HG02588 (cell line): ENCODE measurements around the gene B3GLCT.
A peak's percentile ranks its signal among the peaks of the same experiment; 100 is the strongest.
"Not testable (repeated sequence)": the region's sequence is repeated elsewhere in the genome, so short reads cannot be mapped to it uniquely, and the experiment has no call there.

ENCODE experiments used
- ATAC-seq: cut with Tn5 transposase; IDR thresholded peaks from one replicate; pipeline ENCODE4 v1.9.1; 2021; ENCODE audit warnings: mild to moderate bottlenecking, moderate library complexity; ENCODE audit not compliant: unreplicated experiment

B3GLCT gene

DNA sequence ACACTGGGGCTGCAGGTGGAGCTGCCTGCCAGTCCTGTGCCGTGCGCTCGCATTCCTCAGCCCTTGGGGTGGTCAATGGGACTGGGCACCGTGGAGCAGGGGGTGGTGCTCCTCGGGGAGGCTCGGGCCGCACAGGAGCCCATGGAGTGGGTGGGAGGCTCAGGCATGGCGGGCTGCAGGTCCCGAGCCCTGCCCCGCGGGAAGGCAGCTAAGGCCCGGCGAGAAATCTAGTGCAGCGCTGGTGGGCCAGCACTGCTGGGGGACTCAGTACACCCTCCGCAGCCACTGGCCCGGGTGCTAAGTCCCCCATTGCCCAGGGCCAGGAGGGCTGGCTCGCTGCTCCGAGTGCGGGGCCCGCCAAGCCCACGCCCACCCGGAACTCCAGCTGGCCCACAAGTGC lies 139.8 kb downstream of the B3GLCT start:
- ATAC-seq: not testable (repeated sequence)

GRCh38 chr13:31340848-31341247 lies 141.1 kb downstream of the B3GLCT start:
- not testable (repeated sequence) for ATAC-seq

DNA sequence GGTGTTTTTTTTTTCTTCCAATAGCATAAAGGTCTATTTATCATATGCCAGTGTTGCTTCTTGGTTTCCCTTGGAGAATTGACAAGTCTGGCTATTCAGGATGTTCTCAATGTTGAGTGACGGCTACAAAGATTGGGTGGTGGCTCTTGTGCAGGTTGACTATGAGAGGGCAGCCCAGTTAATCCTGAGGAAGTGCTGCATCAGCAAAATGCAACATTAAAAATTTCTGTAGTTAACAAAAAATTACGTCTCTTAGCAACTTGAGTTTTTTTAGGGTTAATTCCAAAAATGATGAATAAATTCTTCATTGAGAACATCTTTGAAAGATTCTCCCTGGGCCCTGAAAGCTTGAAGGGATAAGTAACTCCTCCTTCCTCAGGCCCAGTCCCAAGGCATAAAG lies 147.1 kb downstream of the B3GLCT start:
- no peak for ATAC-seq

- no peak for ATAC-seq
Measured at GRCh38 chr13:31349156-31349555, 149.4 kb downstream of the B3GLCT start.

DNA sequence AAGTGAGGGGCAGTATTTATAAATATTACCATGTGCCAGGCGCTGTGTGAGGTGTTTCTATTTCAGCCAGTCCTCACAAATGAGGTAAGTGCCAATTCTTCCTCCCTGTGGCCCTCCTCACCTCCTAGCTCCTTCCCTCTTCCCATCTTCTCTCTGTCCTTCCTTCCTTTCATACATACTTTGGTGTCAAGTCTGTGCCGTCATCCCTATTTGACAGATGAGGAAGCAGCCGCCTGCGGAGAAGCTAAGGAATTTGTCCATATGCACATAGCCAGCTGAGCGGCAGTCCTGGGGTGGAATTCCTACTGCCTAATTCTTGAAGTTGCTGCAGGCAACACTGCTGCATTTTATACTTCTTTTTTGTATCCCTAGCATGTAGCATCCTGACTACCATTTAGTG lies 150.8 kb downstream of the B3GLCT start:
- ATAC-seq: no peak

DNA sequence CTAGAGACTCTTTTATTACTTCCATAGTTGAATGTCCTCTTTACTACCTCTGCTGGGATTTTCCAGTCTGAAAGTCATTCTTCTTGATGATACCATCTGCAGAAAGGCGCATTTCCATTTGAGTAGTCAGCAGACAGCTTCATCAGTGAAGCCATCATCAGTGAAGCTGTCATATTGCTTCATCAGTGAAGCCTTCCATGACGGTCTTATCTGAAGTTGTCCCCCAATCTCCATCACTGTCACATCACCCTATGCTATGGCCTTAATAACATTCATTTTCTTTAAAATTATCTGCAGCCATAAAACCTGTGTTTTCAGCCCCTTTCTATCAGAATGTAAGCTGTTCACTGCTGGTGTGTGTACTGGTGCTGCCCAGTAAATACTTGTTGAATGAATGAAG lies 151.6 kb downstream of the B3GLCT start:
- ATAC-seq: no peak

- no peak for ATAC-seq
Measured at GRCh38 chr13:31352467-31352866, 152.7 kb downstream of the B3GLCT start.

GRCh38 chr13:31355001-31355400 lies 155.2 kb downstream of the B3GLCT start:
- ATAC-seq: no peak

DNA sequence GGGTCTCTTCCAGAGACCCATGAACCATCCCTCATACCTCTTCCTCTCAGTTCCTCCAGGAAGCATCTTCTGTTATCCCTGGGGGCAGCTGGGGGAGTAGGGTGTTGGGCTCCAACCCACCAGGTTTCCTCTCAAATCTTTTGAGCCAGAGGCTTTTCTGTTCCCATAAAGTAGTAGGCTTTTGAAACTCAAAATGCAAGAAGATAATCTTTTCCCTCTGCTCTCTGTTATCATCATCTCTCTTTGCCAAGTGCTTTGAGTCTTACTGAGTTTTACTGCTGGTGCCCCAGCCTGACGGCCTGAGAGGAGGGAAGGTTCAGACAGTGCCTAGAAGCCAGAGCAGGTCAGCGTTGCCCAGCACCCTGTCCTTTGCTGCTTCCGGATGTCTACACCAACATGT lies 157.2 kb downstream of the B3GLCT start:
- no peak for ATAC-seq

GRCh38 chr13:31357581-31357980 lies 157.8 kb downstream of the B3GLCT start:
- ATAC-seq: no peak

GRCh38 chr13:31361673-31362072 lies 161.9 kb downstream of the B3GLCT start:
- no peak for ATAC-seq

DNA sequence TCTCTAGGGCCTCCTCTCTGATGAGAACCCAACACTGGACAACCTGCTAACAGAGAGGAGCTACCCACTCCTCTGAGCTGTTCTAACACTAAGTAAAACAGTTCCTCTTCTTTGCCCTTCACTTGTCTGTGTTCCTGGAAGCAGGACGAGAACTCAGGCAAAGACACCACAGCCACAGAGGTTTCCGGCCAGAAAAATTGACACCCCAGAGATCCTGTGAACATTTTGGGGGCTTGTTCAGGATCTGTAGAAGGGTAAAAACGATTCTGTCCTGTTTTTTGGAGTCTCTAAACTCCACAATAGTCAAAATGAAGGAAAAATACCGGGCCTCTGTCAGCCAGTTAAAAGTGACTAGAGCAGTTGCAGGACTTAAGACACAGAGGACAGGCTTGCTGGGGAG lies 165.9 kb downstream of the B3GLCT start:
- ATAC-seq: no peak

DNA sequence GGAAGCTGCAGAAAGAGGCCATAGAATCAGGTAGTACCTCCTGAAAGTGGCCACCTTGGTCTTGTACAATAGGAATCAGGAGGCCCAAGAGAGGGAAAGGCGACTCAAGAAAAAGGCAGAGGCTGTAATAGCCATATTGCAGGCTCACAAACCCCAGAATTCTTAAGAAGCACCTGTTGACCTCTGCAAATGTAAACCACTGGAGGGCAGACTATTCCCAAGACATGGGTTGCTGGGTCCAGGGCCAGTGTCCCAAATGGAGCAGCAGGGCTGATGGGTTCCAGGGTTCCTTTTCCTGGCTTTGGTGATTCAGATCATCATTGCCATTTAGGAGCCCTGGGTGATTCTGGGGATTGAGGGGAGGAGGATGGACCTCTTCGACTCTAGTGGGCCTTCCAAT lies 167.6 kb downstream of the B3GLCT start:
- no peak for ATAC-seq

GRCh38 chr13:31369213-31369612 lies 169.4 kb downstream of the B3GLCT start:
- ATAC-seq: no peak

DNA sequence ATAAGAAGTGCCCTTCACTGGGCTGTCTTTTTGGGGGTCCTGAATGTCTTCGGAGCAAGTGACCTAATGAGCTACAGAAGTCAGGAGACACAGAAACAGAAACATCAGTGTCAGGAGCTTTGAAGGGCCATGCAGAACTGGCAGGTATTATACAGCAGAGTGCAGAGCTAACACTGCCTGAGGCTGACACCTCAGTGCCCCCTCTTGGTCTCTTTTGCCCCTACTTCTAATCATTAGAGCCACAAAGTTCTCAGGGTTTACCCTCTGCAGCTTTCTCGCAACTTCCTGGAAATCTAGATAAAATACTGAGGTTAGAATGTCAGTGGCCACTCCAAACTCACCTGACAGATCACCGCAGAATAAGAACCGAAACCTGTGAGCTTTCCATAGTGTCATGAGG lies 172.7 kb downstream of the B3GLCT start:
- no peak for ATAC-seq

GRCh38 chr13:31374682-31375081 lies 174.9 kb downstream of the B3GLCT start:
- no peak for ATAC-seq

- peak; percentile 93 for ATAC-seq
Measured at GRCh38 chr13:31377946-31378345, 178.2 kb downstream of the B3GLCT start.

DNA sequence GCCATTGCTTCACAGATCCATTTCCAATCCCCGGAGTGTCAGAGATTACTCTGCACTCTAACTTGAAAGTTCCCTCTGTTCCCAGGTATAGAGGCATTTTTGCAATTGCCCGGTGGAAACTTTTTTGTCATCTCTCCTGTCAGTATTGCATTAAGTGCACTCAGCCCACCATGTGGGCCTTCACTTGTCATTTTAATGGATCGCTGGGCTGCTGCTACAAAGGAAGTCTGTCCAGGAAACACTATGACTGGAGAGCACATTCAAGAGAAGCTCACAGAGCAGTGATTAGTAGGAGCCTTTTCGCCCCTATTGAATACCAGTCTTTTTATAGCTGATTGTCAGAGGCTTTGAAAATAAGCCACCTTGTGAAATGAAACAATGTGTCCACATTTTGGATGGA lies 180.9 kb downstream of the B3GLCT start:
- no peak for ATAC-seq
